SK-N-MC (cell line): ENCODE measurements around the gene DLGAP5.

Experiments used
- EZH2 ChIP-seq: fragments of 200-600 bp; sonication (generic); IDR thresholded peaks from one replicate; pipeline ENCODE4 v1.6.1; 2017; ENCODE audit warnings: antibody characterized with exemption
- FOXP2 ChIP-seq: optimal IDR thresholded peaks from 2 replicates; pipeline ENCODE3; 2011; ENCODE audit warnings: mild to moderate bottlenecking, moderate library complexity; ENCODE audit not compliant: insufficient read depth; ENCODE audit errors: extremely low read length, control extremely low read depth
- POLR2AphosphoS5 ChIP-seq: IDR thresholded peaks from 2 replicates; pipeline ENCODE4 v1.6.1; 2012; ENCODE audit warnings: mild to moderate bottlenecking, low read depth, low read length, borderline replicate concordance

- TF ChIP-seq POLR2AphosphoS5 = no peak
- no peak for TF ChIP-seq EZH2
- no peak for TF ChIP-seq FOXP2
Observed at GRCh38 chr14:55114720-55115119, 76.7 kb downstream of the DLGAP5 start.
